KG1 (cell line): ENCODE results near the gene HRC.
A peak's percentile ranks its signal among the peaks of the same experiment; 100 is the strongest.
"Not testable (repeated sequence)": the region's sequence is repeated elsewhere in the genome, so short reads cannot be mapped to it uniquely, and the experiment has no call there.

ENCODE experiments used
- DNase-seq: peaks from one replicate; lab custom pipeline; 2025; lab: John Stamatoyannopoulos, UW

Gene HRC

DNA sequence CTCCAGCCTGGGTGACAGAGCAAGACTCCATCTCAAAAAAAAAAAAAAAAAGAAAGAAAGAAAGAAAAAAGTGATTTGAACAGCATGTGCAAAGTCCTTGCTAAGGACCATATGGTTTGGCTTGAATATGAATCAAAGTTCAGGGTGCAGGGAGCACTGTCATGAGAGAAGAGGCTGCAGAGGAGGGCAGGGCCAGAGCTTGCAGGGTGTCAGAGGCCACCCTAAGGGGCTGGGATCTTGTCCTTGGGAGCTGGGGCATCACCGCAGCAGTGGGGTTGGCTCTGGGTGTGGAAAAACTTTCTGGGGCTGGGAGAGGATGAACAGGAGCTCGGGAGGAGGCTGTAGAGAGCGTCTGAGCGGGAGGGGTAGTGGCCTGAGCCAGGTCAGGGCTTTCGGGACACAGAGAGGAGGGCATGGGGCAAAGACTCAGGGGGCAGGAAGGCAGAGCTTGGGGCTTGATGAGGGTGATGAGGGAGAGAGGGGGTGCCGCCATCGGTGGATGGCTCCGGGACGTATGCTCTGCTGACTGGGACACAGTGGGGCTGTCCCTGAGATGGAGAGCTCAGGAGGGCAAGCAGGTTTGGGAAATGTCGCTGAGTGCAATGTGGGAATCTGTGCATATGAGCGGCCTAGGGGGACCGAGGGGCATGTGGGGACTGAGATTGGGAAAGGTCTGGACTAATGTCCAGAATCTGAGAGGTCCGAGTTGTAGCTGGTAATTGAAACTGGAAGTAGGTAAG is 5.4 kb upstream of the HRC start:
- no peak for DNase-seq

DNA sequence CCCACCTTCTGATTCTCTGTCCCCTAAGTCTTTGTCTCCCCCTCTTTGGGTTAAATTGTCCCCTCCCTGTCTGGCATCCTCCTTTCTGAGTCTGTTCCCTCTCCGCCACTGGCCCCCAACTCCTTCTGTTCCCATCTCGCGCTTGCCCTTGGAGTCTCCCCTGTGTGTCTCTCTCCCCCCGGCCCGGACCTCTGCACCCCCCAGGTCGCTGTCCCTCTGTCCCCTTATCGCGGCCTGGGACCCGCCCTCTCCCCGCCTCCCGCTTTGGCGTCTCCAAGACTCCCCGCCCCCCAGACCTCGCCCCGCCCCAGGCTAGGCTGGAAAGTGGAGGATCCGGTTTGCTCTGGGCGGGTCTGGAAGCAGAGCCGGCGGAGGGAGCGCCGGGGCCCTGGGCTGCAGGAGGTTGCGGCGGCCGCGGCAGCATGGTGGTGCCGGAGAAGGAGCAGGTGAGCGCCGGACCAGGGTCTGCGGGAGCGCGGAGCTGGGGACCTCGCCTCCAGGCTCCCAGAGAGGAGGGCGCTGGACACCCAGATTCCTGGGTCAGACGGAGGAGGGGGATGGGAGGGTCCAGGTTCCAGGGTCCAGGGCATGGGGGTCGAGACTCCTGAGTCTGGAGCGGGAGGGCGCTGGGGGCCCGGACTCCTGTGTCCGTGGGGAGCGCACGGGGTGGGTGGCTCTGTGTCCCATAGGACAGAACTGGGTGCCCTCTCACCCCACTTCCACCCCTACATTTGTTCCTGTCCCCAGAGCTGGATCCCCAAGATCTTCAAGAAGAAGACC is 2.4 kb upstream of the HRC start, which contains the start of gene TRPM4:
Gene TRPM4 (plus strand): TSS at position 348 of the 780 bp plus-strand sequence. CDS start 75 bp downstream, at position 423.
- no peak for DNase-seq

DNA sequence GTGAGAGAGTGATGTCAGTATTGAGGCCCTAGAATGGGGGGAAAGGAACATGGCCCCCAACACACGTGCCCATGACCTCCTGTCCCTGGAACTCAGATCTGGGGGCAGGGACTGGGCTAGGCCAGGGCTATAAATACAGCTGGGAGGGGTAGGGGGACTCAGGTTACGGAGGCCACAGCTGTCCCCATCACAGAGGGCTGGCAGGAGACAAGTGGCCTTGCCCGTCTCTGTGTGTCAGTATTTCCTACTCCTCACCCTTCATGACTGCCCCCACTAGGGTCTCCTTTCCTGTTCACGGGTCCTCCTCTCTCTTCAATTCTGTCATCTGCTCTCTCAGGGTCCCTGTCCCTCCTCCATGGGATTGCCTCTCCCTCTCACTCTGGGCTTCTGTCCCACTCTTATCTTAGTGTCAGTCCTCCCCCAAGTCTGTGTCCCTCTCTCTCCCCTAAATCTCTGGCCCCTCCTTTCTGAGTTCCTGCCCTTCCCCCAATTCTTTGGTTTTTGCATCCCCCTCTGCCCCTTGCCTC is 687 bp upstream of the HRC start:
- no peak for DNase-seq

DNA sequence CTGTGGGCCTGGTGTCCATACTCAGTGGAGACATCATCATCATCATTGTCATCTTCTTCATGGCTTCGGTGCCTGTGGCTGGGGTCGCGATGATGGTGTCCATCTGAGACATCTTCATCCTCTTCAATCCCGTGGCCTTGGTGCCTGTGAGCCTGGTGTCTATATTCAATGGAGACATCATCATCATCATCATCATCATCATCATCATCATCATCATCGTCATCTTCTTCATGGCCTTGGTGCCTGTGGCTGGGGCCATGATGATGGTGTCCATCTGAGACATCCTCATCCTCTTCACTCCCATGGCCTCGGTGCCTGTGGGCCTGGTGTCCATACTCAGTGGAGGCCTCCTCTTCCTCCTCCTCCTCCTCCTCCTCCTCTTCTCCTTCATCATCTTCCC is 917 bp downstream of the HRC start:
- DNase-seq = no peak

DNA sequence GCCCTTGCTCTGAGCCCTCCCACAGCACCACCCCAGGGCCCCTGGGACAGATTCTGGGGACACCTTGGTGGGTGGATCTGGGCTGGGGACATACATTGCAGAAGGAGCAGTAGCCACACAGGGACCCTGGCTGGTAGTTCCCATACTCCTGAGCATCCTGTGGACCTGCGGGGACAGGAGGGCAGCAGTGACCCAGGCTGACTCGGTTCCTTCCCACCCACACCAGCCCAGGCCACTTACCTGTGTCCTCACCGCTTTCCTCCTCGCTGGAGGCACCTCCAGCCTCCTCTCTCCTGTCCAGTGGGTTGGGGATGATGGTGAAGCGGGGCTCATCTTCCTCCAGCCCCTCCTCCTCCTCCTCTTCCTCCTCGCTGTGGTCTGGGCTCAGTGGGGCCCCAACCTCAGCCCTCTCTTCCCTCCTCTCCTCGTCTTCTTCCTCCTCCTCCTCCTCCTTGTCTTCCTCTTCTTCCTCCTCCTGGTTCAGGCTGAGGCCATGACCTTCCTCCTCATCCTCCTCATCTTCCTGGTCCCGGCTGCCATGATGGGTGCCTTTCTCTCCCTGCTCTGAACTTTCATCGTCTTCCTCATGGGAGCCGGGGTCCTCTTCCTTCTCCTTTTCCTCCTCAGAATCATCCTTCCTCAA is 1.9 kb downstream of the HRC start:
- no peak for DNase-seq

DNA sequence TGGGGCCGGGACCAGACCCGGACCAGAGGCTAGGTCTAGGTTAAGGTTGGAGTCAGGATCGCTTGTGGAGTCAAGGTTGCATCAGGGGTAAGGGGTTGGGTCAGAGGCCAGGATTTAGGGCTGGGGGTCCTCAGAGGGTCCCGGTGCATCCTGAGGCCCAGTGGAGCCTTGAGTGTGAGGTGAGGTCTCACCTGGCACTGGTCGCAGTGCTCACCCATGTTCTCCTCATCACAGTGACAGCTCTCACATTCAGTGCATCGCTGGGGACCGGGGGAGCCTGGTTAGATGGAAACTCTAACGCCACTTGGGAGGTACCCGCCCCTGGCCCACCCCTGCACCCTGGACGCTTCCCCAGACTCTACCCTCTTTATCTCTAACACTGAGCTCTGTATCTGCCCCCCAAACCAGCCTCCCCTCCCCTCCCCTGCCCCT is 3.1 kb downstream of the HRC start:
- no peak for DNase-seq

DNA sequence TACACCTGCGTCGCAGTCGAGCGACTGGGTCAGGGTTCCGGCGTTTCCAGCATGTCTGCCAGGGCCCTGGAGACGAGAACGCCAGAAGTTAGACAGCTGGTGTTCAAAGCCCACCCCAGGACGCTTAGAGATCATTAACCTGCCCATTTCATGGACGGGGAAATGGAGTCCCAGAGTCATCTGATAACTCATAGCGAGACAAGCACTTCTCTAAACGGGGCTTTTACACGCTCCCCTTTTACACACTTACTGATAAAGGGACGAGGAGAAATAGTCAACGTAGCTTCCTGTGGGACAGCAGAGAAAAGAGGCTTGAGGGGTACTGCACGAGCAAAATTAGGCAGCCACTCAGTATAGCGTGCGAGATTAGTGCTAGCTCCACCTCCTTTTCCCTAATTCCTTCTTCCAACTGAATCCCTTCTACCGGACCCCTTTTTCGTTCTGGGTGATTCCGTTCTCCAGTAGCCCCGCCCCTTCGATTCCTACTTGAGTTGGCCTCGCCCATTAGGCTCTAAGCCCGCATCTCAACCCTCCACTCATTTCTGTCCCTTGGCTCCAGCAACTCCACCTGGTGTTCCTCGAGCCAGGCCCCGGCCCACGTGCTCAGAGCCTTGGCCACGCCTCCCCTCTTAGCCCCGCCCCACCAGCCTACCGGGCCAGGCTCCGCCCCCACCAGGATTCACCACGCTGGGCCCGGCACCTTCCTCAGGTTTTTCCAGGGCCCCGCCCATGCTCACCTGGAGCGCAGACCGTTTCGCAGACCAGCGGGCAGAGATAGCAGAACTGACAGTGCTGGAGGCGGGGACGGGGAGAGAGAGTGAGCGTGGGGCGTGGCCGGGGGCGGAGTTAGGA is 3.7 kb downstream of the HRC start:
- no peak for DNase-seq

DNA sequence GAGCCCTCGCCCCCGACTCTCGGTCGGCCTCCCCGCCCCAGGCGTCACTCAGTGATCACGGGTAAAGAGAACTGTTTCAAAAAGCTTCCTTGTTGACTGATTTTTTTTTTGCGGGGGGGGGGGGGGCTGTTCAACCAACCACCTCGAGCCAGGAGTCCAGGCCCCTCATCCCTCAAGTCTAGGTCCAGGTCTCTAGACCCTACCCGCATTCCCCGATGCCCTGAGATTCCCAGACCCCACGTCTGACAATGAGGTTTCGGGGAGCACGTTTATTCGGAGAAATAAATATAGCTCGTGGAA is 4.3 kb downstream of the HRC start:
- no peak for DNase-seq

DNA sequence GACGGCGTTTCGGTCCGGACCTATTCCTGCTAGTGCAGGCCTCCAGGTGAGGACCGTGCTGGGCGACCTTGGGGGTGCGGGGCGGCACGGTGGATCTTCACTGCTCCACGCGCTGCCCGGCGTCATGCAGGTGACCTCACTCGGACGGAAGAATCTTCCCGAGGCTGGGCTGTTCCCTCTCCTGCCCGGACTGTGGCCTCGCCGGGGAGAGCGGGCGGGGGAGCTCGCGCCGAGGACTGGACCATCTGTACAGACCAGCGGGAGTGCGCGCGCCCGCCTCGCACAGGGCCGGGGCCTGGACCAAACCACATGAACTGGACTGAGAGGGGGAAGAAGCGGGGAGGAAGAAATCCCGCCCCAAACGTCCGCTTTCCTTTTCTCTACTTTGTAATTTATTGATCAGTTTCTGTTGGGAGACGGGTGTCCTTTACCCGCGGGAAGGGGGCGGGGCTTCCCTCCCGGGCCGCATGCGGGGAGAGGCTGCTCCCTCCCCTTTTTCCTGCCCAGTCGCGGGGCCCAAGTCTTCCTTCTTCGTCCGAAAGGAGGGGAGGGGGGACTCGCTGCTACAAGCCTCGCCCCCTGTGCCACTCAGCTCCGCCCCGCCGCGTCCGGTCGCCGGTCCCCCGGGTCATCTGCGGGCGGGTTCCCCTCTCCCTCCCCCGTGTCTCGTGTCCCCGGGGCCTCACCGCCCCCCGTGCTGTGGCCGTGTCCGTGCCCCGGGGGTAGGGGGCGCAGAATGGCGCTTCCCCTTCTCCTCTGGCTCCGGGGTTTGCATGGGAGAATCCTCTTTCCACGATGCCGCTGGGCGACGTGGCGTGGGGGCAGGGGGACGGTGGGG is 4.9 kb downstream of the HRC start:
- peak; percentile 26 for DNase-seq

DNA sequence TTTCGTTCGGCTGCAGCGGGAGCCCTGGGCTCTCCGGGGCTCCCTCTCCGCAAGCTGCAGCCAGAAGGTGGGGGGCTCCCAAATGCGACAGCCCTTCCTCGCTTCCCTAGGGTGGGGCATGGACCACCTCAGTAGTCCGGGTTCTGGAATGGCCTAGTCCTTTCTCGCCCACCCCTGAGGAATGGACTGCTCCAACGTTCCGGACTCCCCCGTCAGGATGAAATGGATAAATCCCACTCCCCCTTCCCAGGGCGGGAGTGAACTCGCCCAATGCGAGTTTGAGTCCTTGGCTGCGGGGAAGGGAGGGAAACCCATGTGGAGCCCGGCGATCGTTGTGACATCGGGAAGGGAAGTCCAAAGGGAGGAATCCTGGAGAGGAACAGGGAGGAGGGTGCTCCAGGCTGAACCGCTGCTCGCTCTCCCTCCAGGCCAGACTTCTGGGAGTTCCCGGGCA is 5.5 kb downstream of the HRC start:
- DNase-seq = peak; percentile 33

DNA sequence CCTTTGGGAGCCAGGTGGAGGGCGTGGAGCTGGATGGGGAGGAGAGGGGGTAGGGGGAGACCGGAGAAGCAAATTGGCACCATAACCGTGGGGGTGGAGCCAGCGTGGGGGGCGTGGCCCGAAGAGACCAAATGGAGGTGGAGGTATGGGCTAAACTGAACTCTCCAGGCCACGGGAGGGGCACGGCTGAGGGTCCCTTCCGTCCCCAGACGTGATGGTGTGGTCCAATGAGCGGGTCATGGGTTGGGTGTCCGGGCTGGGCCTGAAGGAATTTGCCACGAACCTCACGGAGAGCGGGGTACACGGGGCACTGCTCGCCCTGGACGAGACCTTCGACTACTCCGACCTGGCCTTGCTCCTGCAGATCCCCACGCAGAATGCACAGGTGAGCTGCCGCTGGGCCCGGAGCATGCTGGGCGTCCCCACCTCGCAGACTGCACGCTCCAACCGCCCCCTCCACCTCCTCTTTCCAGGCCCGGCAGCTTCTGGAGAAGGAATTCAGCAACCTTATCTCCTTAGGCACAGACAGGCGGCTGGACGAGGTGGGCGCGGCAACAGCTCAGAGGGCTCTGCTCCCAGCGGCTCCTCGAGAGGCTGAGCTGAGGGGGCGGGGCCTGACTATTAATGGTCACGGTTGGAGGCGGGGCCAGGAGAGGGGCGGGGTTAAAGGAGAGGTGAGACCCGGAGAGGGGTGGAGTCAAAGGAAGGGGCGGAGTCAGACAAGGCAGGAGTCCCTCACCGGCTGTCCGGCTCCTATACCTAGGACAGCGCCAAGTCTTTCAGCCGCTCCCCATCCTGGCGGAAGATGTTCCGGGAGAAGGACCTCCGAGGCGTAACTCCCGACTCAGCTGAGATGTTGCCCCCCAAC is 6.2 kb downstream of the HRC start:
- DNase-seq = peak; percentile 36

DNA sequence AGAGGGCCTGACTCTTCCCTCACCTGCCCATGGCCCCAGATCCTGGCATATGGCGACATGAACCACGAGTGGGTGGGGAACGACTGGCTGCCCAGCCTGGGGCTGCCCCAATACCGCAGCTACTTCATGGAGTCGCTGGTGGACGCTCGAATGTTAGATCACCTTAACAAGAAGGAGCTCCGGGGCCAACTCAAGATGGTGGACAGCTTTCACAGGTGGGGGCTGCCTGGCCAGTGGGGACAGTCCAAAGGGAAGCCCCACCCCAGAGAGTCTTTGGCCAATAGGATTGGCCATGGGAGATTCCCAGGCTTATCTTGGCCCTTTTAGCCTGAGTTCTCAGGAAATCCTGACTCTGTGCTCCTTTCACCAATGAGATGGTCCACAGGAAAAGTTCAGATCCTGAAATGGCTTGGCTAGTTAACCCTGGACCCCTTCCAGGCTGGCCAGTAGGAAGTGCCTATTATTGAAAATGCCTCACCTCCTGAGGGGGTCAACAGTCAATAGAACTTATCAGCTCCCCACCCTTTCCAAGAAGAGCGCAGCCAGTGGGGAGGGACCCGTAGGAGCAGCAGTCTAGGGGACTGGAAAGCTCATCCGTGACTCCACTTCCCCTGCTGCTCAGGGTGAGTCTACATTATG is 7.0 kb downstream of the HRC start:
- no peak for DNase-seq

DNA sequence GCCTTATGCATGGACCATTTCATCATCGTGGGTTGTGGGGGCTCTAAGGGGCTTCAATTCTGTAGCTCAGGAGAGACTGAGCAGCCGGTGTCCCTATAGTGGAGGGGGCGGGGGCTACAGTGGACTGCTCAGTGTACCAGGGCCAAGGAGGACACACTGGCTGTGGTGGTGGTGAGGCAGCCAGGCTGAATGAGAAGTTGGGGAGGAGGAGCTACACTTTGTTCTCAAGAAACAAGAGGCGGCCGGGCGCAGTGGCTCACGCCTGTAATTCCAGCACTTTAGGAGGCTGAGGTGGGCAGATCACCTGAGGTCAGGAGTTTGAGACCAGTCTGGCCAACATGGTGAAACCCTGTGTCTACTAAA is 8.8 kb downstream of the HRC start:
- DNase-seq = not testable (repeated sequence)

DNA sequence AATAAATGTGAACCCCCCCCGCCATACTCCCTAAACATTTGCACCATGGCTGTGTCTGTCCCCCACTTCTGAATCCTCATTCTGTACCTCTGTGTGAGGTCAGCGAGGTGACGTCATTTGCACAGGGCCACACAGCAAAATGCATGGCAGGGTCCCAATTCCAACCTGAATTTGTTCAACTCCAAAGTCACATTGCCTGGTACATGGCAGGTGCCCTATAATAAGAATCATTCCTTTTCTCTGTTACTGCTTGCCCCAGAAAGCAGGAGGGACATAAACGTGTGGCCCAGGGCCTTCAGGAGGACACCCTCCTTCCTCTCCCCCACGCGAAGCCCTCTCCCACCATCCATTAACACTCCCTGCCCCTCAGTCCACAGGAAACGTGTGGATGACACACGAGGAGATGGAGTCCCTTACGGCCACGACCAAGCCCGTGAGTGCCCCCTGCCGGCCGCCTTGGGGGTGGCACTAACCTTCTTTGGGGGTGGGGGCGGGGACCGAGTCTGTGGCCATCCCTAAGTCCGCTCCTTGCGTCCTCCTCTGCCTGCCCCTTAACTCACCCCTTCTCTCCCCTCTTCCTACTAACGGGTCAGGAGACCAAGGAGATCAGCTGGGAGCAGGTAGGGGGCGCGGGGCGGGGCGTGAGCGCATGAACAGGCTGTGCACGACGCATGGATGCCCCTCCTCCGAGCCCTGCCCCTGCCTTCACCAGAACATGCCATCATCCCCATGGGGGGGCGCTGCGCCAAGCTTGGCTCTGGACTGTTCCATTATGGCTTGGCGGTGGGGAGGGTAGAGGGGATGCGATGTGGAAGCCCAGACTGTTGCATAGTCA is 9.4 kb downstream of the HRC start:
- DNase-seq = peak; percentile 3

DNA sequence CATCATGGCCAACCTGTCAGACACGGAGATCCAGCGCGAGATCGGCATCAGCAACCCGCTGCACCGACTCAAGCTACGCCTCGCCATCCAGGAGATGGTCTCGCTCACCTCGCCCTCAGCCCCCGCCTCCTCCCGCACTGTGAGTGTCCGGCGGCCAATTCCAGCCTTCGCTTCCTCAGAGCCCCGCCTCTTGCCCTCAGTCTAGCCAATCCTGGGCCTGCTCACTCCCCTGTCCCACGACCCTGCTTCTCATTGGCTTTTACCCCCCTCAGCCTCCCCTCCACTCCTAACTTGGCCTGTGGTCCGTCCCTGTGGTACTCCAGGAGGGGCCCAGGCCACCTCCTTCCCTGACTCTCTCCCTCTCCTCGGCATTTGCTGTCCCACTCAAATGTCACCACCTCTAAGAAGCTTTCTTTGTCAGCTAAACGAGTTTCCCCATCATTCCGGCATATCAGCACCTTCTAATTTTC is 12.3 kb downstream of the HRC start:
- DNase-seq = no peak

DNA sequence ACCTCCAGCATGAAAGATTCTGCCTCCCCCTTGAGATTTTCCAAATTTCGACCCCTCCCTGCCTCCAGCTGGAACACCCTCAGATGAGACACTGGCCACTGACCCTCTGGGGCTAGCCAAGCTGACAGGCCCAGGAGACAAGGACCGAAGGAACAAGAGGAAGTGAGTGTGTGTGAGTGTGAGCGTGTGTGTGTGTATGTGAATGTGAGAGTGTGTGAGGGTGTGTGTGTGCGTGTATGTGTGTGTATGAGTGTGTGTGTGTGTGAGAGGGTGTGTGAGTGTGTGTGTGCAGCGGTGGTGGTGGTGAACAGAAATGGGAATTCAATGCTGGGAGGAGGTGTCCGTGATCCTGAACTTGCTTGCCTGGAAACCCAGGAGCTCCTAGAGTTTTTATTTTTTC is 13.8 kb downstream of the HRC start:
- DNase-seq = no peak

DNA sequence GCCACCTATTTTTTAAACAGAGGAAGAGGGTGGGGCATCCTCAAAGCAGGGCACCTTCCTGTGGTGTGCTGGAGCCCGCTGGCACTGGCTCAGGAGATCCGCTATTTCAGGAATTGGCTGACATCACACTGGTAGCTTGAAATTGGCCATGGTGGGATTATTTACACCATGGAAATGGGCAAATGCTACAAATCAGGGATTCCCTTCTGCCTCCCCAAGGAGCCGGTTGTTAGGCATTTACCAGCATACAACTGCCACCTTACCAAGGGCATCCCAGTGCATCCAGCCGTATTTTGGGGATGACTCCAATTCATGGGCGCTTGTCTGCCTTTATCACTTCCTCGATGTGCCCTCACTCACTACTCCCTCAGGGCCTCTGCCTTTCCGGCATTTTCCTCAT is 14.2 kb downstream of the HRC start:
- no peak for DNase-seq

DNA sequence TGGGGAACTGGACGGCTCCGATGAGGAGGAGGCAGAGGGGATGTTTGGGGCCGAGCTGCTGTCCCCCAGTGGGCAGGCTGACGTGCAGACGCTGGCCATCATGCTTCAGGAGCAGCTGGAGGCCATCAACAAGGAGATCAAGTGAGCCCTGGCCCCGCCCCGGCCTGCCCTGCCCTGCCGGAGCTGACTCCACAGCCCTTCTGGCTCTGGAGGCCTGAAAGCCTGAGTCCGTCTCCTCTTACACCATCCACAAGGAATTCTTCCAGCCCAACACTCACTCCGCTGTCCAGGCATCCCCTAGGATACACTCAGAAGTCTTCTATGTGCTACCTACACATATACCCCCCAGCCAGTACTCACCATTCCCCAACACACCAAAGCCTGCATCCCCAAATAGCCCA is 18.4 kb downstream of the HRC start:
- DNase-seq = no peak
